GM10266 (cell line): ENCODE measurements around the gene PIK3R1.

Source experiments
- DNase-seq: peaks from one replicate; pipeline ENCODE4 v3.0.0; 2012; ENCODE audit errors: extremely low spot score
- CTCF ChIP-seq: IDR thresholded peaks from 2 replicates; pipeline ENCODE4 v1.5.1; 2012; ENCODE audit warnings: mild to moderate bottlenecking, low read depth; ENCODE audit not compliant: control insufficient read depth, insufficient read depth; ENCODE audit errors: missing control alignments

PIK3R1 gene

DNA sequence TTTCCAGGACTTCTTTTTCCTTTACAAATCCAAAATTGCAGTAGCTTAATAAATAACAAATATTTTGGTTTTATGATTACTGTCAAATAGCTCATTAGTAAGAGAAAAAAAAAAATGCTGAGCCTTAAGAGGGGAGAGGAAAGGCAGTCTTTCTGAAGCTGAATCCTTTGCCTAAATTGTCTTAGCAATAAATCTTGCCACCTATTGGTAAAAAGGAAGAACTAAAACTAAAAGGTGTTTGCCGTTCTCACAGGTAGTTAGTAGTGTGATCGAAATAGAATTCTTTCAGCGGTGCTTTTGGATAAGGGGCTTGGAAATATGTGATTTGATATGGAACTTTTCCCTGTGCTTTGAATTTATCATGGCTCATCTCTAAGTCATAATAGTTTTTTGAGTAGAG, 31.2 kb downstream of the PIK3R1 start:
- TF ChIP-seq CTCF, result no peak
- DNase-seq, result no peak

GRCh38 chr5:68247627-68248026, 32.1 kb downstream of the PIK3R1 start:
- TF ChIP-seq CTCF, result no peak
- DNase-seq, result no peak

DNA sequence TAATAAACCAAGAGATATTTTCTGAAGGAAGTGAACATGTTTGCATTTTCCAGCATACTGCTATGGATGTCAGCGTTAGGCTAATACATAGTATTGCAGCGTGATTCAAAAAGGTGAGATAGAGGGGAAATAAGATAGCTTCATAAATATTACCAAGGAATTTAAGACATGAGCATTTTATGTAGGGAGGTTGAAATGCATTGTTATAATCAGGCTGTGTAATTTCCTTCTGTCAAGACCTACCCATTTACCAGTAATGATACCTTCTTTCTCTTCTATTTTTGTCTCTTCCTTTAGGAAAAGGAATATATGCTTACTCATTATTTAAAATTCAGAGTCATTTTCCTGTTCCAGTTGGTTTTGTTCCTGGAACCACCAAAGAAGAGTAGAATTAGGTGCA, 33.3 kb downstream of the PIK3R1 start:
- DNase-seq, result no peak
- TF ChIP-seq CTCF, result no peak

DNA sequence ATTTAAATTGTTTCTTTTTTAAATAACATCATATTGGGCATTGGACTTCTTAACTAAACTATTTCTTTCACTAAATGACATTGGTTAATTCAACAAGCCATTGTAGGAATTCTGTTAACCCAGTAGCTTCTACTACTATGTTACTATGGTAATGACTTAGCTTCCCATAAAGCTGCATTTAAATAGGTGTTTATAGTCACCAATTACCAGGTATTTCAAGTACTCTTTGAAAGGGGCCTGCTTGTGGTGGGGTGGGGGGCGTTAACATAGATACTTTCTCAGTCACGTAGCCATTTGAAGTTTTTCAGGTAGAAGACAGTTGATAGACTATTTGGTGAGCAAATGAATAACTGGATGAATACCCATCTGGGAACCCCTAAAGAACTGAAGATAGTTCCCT, 34.0 kb downstream of the PIK3R1 start:
- DNase-seq, result no peak
- no peak for TF ChIP-seq CTCF

GRCh38 chr5:68250661-68251298, 35.2 kb downstream of the PIK3R1 start:
- DNase-seq, result no peak
- no peak for TF ChIP-seq CTCF

GRCh38 chr5:68251386-68251785, 35.8 kb downstream of the PIK3R1 start:
- DNase-seq, result no peak
- no peak for TF ChIP-seq CTCF

GRCh38 chr5:68251804-68252522, 36.4 kb downstream of the PIK3R1 start:
- no peak for DNase-seq
- TF ChIP-seq CTCF, result no peak
